H1 (cell line): ENCODE data around the gene SESN2. TPM values are rescaled to one million over a fixed set of nuclear protein-coding genes. Genes with fewer than 3 reads are reported as not detected.

Experiments used
- CTCF ChIA-PET: fragments of 300-600 bp; sonication (Branson Sonifier 250); formaldehyde crosslinking; loops from one replicate; lab custom pipeline; 2021; ENCODE audit not compliant: partially characterized antibody; lab: Charles Lee
- POLR2A ChIA-PET: fragments of 300-600 bp; sonication (Branson Sonifier 250); formaldehyde crosslinking; loops from one replicate; lab custom pipeline; 2021; ENCODE audit warnings: inconsistent platforms; ENCODE audit not compliant: partially characterized antibody; lab: Charles Lee
- DNase-seq, 2 experiments: peaks; one replicate each; pipeline versions ENCODE4 v3.0.0 to v3.0.0-alpha.2; 2010 to 2022; ENCODE audit warnings: low spot score in 2 of 2, low read depth in 1 of 2, mixed read lengths in 1 of 2
- FAIRE-seq: peaks from 2 replicates; lab custom pipeline; 2011; peaks lifted over from hg19 to GRCh38; lab: Jason Lieb, UNC
- H2AFZ ChIP-seq: 2 replicates; pipeline ENCODE4 v1.8.1; 2012; ENCODE audit warnings: low read length, inconsistent platforms
- H2AK5ac ChIP-seq: 2 replicates; pipeline ENCODE4 v1.6.1; 2013; ENCODE audit warnings: low read depth, low read length
- H2BK120ac ChIP-seq: replicated peaks from 2 replicates; pipeline ENCODE3; 2013; ENCODE audit warnings: low read depth, low read length, inconsistent platforms
- H2BK12ac ChIP-seq: 2 replicates; pipeline ENCODE4 v1.6.1; 2013; ENCODE audit warnings: low read depth, low read length
- H2BK15ac ChIP-seq: 2 replicates; pipeline ENCODE4 v1.6.1; 2013; ENCODE audit warnings: low read length
- H2BK20ac ChIP-seq: 2 replicates; pipeline ENCODE4 v1.6.1; 2013; ENCODE audit warnings: low read length
- H2BK5ac ChIP-seq: 2 replicates; pipeline ENCODE4 v1.6.1; 2013; ENCODE audit warnings: low read depth, low read length
- H3K14ac ChIP-seq: 2 replicates; pipeline ENCODE4 v1.6.1; 2013; ENCODE audit warnings: inconsistent platforms; ENCODE audit not compliant: insufficient read length
- H3K18ac ChIP-seq: 2 replicates; pipeline ENCODE4 v1.6.1; 2013; ENCODE audit warnings: low read length; ENCODE audit errors: extremely low read depth
- H3K23ac ChIP-seq: 2 replicates; pipeline ENCODE4 v1.6.1; 2013; ENCODE audit warnings: inconsistent platforms; ENCODE audit not compliant: insufficient read length
- H3K23me2 ChIP-seq: 2 replicates; pipeline ENCODE4 v1.6.1; 2013; ENCODE audit warnings: low read depth, low read length
- H3K27ac ChIP-seq: 2 replicates; pipeline ENCODE4 v1.6.1; 2011; ENCODE audit warnings: low read depth, low read length, inconsistent platforms
- H3K27me3 ChIP-seq, 4 experiments: replicated peaks in 1 of 4; 1 replicate in 1 of 4; 2 replicates in 3 of 4; pipeline versions ENCODE4 v1.6.1 to v1.8.1; 2011 to 2013; ENCODE audit warnings: low read length in 3 of 4, mild to moderate bottlenecking in 3 of 4, inconsistent platforms in 2 of 4, mixed read lengths in 2 of 4, moderate library complexity in 1 of 4; ENCODE audit not compliant: control insufficient read depth in 3 of 4, insufficient read depth in 3 of 4; ENCODE audit errors: extremely low read depth in 1 of 4
- H3K36me3 ChIP-seq, 4 experiments: 2 replicates each; pipeline versions ENCODE4 v1.6.1 to v1.8.1; 2011 to 2013; ENCODE audit warnings: mild to moderate bottlenecking in 4 of 4, low read length in 3 of 4, moderate library complexity in 2 of 4, control low read depth in 1 of 4, inconsistent platforms in 1 of 4; ENCODE audit not compliant: insufficient read depth in 4 of 4, control insufficient read depth in 2 of 4
- H3K4ac ChIP-seq: replicated peaks from 2 replicates; pipeline ENCODE3; 2013; ENCODE audit warnings: low read length, low read depth, mixed read lengths, inconsistent platforms; ENCODE audit not compliant: insufficient read length
- H3K4me1 ChIP-seq, 4 experiments: replicated peaks in 1 of 4; 1 replicate in 1 of 4; 2 replicates in 3 of 4; pipeline versions ENCODE4 v1.6.1 to v1.8.1; 2011 to 2013; ENCODE audit warnings: low read length in 3 of 4, inconsistent platforms in 2 of 4, mixed read lengths in 1 of 4; ENCODE audit not compliant: insufficient read depth in 4 of 4, control insufficient read depth in 3 of 4
- H3K4me2 ChIP-seq, 2 experiments: 2 replicates each; pipeline versions ENCODE4 v1.6.1 to v1.8.1; 2011 to 2013; ENCODE audit warnings: low read depth in 2 of 2, low read length in 2 of 2, control low read depth in 1 of 2, inconsistent platforms in 1 of 2, mild to moderate bottlenecking in 1 of 2; ENCODE audit not compliant: insufficient read depth in 1 of 2
- H3K4me3 ChIP-seq, 4 experiments: fragments of 200-600, 300-600 bp in 1 of 4; sonication (generic), shearing (Covaris generic), sonication (Bioruptor Twin) in 1 of 4; 2 replicates each; pipeline versions ENCODE4 v1.5.1 to v1.8.1; 2011 to 2016; ENCODE audit warnings: low read length in 4 of 4, low read depth in 3 of 4, control low read depth in 2 of 4, inconsistent platforms in 2 of 4, mild to moderate bottlenecking in 2 of 4, mixed read lengths in 1 of 4, moderate library complexity in 1 of 4; ENCODE audit not compliant: insufficient read depth in 2 of 4; ENCODE audit errors: extremely low read depth in 1 of 4
- H3K56ac ChIP-seq: replicated peaks from 2 replicates; pipeline ENCODE3; 2013; ENCODE audit warnings: low read depth, mild to moderate bottlenecking, mixed read lengths, low read length, inconsistent platforms; ENCODE audit not compliant: insufficient read length
- H3K79me1 ChIP-seq: 2 replicates; pipeline ENCODE4 v1.6.1; 2013; ENCODE audit warnings: low read depth, low read length, control low read depth
- H3K79me2 ChIP-seq, 2 experiments: 2 replicates each; pipeline versions ENCODE4 v1.6.1 to v1.8.1; 2012 to 2013; ENCODE audit warnings: low read length in 2 of 2, mild to moderate bottlenecking in 2 of 2, inconsistent platforms in 1 of 2; ENCODE audit not compliant: insufficient read depth in 2 of 2, control insufficient read depth in 1 of 2
- H3K9ac ChIP-seq, 4 experiments: replicated peaks in 1 of 4; 1 replicate in 1 of 4; 2 replicates in 3 of 4; pipeline versions ENCODE4 v1.6.1 to v1.8.1; 2011 to 2013; ENCODE audit warnings: low read depth in 3 of 4, low read length in 3 of 4, control low read depth in 2 of 4, mild to moderate bottlenecking in 2 of 4, moderate library complexity in 2 of 4, inconsistent platforms in 1 of 4; ENCODE audit errors: extremely low read depth in 1 of 4
- H3K9me3 ChIP-seq, 2 experiments: 2 replicates each; pipeline versions ENCODE4 v1.6.1 to v1.8.1; 2012 to 2013; ENCODE audit warnings: mild to moderate bottlenecking in 2 of 2, moderate library complexity in 2 of 2, control low read depth in 1 of 2, inconsistent platforms in 1 of 2, low read depth in 1 of 2, low read length in 1 of 2, mixed read lengths in 1 of 2; ENCODE audit not compliant: insufficient read depth in 2 of 2
- H4K20me1 ChIP-seq, 2 experiments: replicated peaks in 1 of 2; 2 replicates each; pipeline versions ENCODE3 to v1.8.1; 2011 to 2013; ENCODE audit warnings: inconsistent platforms in 2 of 2, low read length in 2 of 2, mild to moderate bottlenecking in 1 of 2; ENCODE audit not compliant: insufficient read depth in 2 of 2, control insufficient read depth in 1 of 2
- H4K5ac ChIP-seq: 2 replicates; pipeline ENCODE4 v1.6.1; 2013; ENCODE audit warnings: low read length, low read depth, mixed read lengths, inconsistent platforms; ENCODE audit not compliant: insufficient read length
- H4K8ac ChIP-seq: 2 replicates; pipeline ENCODE4 v1.8.0; 2013; ENCODE audit warnings: mild to moderate bottlenecking, moderate library complexity, low read length, inconsistent platforms; ENCODE audit not compliant: insufficient read depth; ENCODE audit errors: extremely low read depth
- H4K91ac ChIP-seq: replicated peaks from 2 replicates; pipeline ENCODE3; 2013; ENCODE audit warnings: low read length, mixed read lengths, inconsistent platforms; ENCODE audit not compliant: insufficient read length
- RAD21 ChIP-seq, 2 experiments: IDR thresholded peaks in 1 of 2; conservative IDR thresholded peaks in 1 of 2; 2 replicates each; pipeline ENCODE4 v1.6.1; 2011; ENCODE audit warnings: low read depth in 2 of 2, low read length in 2 of 2, improper control_type of control experiment in 1 of 2, inconsistent platforms in 1 of 2, mild to moderate bottlenecking in 1 of 2, moderate library complexity in 1 of 2
- WGBS, 2 experiments: shearing (Covaris generic) in 1 of 2; methylation state at CpG; one replicate each; pipeline versions ENCODE4 v1.1.6 to v1.1.7; 2013 to 2015; ENCODE audit warnings: low lambda C conversion rate in 2 of 2, mixed read lengths in 2 of 2, inconsistent platforms in 1 of 2, low coverage in 1 of 2, missing lambda C conversion rate in 1 of 2; ENCODE audit not compliant: insufficient replicate concordance in 2 of 2, insufficient coverage in 1 of 2, insufficient read length in 1 of 2; ENCODE audit errors: extremely low coverage in 1 of 2, missing lambda C conversion rate in 1 of 2; 5-methylcytosine and 5-hydroxymethylcytosine counted together
- polyA plus RNA-seq, 7 experiments: library from polyadenylated mRNA; depleted of rRNA in 3 of 7; stranded (reverse) in 5 of 7; unstranded in 2 of 7; fragments of >200 nt in 5 of 7; fragments of 200-250 nt in 2 of 7; gene quantifications; 1 replicate in 5 of 7; 2 replicates in 1 of 7; 4 replicates in 1 of 7; pipeline versions ENCODE4 v1.2.1 to v1.2.3, GENCODE V29; 2011 to 2013; ENCODE audit warnings: missing spikeins in 2 of 7, mixed read lengths in 2 of 7
- total RNA-seq: library from RNA; stranded (reverse); fragmentation: NEBNext Ultra II Directional; extraction: Animal tissue kit (Norgen Biotek cat#: 25700); gene quantifications from 2 replicates; pipeline ENCODE4 v1.2.1, GENCODE V29; 2021
- TF ChIP-seq, protein P1 (sequence below): IDR thresholded peaks from 2 replicates; pipeline ENCODE4 v1.6.1; 2012; ENCODE audit warnings: low read length, inconsistent platforms

Gene SESN2
- total and polyA plus RNA-seq, 2 of the 8 experiments (the other 6 are each of a cell fraction or from before 2014, with no cell fraction given) = 25.1 to 33.0 TPM

DNA sequence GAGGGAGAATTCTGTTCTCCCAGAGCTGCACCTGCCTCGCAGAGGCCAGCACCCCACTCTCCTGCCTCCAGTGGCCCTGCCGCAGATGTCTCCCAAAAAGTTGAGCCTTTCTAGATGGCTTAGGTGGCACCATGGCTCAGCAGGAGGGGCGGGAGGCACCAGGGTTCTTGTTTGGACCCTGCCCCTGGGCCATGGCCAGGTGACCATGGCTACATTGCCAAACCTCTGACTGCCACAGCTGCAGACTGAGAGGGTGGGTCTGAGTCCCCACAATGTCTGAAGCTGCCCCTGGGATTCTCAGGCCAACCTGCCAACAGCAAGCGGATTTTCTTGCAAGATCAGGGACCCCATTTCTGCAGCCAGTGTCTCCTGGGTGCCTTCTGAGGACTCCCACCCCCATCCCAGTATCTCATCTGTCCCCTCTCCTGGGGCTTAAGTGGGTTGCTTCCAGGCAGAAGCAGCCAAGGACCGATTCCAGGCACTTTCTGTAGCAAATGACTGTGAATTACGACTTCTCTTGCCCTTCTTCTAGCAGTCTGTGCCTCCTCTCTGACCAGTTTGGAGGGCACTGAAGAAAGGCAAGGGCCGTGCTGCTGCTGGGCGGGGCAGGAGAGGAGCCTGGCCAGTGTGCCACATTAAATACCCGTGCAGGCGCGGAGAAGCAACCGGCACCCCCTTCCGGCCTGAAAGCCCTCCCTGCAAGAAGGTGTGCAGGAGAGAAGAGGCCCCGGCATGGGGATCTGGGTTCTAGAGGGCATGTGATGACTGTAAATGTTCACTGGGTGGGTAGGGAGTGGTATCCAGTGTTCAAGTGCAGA lies 22.5 kb downstream of the SESN2 start:
- Histone ChIP-seq H3K79me2 (no peaks in the 10 kb centered on the region), H2BK120ac (no peak overlapping the region), H3K56ac (no peak overlapping the region), H3K4ac (no peak overlapping the region), H2AK5ac (no peak overlapping the region), H3K14ac (no peak overlapping the region), H3K18ac (no peak overlapping the region), H3K9me3 (no peaks in the 10 kb centered on the region), H4K20me1 (peaks cover 0 to 5% of the 10 kb centered on the region in 2 experiments), H2BK5ac (no peak overlapping the region), H3K9ac (no peak overlapping the region)
- FAIRE-seq (no peak), DNase-seq (no peak)
- 83% methylated on average over 14 of the region's 14 CpGs; no CpG with 5 or more reads in 1 of the 2 experiments for WGBS, 2 experiments
- POLR2A ChIA-PET = interaction anchor here (1.2 to 20.8 kb wide), 3 partner anchors 9 to 33 kb away, joined by 4 to 324 read pairs (median 6); partner anchors contain the start of gene SESN2
- TF ChIP-seq, protein P1, sequence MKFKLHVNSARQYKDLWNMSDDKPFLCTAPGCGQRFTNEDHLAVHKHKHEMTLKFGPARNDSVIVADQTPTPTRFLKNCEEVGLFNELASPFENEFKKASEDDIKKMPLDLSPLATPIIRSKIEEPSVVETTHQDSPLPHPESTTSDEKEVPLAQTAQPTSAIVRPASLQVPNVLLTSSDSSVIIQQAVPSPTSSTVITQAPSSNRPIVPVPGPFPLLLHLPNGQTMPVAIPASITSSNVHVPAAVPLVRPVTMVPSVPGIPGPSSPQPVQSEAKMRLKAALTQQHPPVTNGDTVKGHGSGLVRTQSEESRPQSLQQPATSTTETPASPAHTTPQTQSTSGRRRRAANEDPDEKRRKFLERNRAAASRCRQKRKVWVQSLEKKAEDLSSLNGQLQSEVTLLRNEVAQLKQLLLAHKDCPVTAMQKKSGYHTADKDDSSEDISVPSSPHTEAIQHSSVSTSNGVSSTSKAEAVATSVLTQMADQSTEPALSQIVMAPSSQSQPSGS = no peak
- TF ChIP-seq RAD21 (IDR thresholded peaks at IDR 0.05 in 1 of 2, conservative IDR thresholded peaks at IDR 0.05 in 1 of 2; ENCODE audit: low read depth in 2 of 2, low read length in 2 of 2) = peak in 1 of 2 experiments; percentile 11; a peak in 1 of 4 replicates
- TF ChIP-seq, all 59 proteins: peak for 1
- peak overlapping the region; percentile 21 for H3K27ac ChIP-seq
- no peak overlapping the region for H4K91ac ChIP-seq
- H4K5ac ChIP-seq = no peak overlapping the region
- no peak overlapping the region for H3K4me3 ChIP-seq
- no peaks in the 10 kb centered on the region for H3K23me2 ChIP-seq
- H2BK20ac ChIP-seq = no peak overlapping the region
- no peak overlapping the region for H2BK12ac ChIP-seq
- H3K36me3 ChIP-seq = peaks cover 25 to 54% (median 42%) of the 10 kb centered on the region in 4 experiments
- no peak overlapping the region for H4K8ac ChIP-seq
- no peak overlapping the region for H3K23ac ChIP-seq
- H3K4me1 ChIP-seq = no peaks in the 10 kb centered on the region
- no peaks in the 10 kb centered on the region for H3K79me1 ChIP-seq
- H3K27me3 ChIP-seq = no peaks in the 10 kb centered on the region
- CTCF ChIA-PET = interaction anchor here (0.8 to 1.9 kb wide), 2 partner anchors 33 to 46 kb away, joined by 3 to 4 read pairs; no protein-coding TSS in a partner anchor
- H2AFZ ChIP-seq = no peak overlapping the region
- H2BK15ac ChIP-seq = no peak overlapping the region
- no peak overlapping the region for H3K4me2 ChIP-seq
